DMS53 (cell line): Measurements from ENCODE around the gene TIMM50.
"Not testable (repeated sequence)": the region's sequence is repeated elsewhere in the genome, so short reads cannot be mapped to it uniquely, and the experiment has no call there.

Experiments used
- DNase-seq: peaks from one replicate; lab custom pipeline; 2025; lab: John Stamatoyannopoulos, UW

Gene TIMM50

DNA sequence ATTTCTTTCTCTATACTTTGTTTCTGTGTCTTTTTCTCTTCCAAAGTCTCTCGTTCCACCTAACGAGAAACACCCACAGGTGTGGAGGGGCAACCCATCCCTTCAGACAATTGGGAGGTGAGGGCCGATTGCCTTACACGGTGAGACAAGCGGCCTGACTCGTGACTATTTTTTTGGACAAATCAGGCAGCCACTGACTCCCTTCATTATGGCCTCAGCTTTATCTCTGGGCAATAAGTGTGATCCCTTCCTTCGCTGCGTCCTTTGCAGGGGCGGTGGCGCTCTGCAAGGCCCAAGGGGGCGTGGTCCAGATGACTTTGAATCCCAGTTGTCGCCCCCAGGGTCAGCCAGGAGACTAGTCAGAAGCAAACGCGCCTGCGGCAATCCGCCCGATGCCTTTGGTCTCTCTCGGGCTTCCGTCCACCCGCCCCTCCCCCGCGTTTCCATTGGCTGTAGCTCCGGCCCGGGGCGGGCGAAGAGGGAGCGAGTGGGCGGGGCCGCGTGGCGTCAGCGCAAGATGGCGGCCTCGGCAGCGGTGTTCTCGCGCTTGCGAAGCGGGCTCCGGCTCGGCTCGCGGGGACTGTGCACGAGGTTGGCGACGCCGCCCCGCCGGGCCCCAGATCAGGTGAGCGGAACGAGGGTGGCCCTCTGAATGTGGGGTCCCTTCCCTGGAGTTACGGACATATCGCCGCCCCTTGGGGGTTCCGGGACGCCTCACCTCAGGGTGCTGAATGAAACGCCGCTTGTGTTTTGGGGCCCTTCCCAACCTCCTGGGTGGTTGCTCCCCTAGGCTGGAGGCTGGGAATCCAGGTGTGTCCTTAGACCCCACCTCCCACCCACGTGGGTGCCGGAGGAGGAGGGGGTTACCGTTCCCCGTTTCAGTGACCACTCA lies at the start of gene TIMM50:
Gene TIMM50, plus strand, starts transcription at position 502 of the 892 bp plus-strand sequence. Its CDS starts 16 bp downstream, at position 518.
- DNase-seq: peak; percentile 99

DNA sequence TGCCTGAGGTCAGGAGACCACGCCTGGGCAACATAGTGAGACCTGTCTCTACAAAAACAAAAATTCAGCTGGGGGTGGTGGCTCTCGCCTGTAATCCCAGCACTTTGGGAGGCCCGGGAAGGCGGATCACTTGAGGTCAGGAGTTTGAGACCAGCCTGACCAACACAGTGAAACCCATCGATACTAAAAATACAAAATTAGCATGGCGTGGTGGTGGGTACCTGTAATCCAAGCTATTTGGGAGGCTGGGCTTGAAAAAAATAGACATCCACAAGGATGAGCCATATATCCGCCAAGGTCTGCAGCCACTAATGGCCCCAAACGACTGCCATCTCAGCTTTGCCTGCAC lies 48.0 kb upstream of the TIMM50 start:
- peak; percentile 66 for DNase-seq

- DNase-seq: no peak
These were observed 47.1 kb upstream of the TIMM50 start for GRCh38 chr19:39433480-39434079.

DNA sequence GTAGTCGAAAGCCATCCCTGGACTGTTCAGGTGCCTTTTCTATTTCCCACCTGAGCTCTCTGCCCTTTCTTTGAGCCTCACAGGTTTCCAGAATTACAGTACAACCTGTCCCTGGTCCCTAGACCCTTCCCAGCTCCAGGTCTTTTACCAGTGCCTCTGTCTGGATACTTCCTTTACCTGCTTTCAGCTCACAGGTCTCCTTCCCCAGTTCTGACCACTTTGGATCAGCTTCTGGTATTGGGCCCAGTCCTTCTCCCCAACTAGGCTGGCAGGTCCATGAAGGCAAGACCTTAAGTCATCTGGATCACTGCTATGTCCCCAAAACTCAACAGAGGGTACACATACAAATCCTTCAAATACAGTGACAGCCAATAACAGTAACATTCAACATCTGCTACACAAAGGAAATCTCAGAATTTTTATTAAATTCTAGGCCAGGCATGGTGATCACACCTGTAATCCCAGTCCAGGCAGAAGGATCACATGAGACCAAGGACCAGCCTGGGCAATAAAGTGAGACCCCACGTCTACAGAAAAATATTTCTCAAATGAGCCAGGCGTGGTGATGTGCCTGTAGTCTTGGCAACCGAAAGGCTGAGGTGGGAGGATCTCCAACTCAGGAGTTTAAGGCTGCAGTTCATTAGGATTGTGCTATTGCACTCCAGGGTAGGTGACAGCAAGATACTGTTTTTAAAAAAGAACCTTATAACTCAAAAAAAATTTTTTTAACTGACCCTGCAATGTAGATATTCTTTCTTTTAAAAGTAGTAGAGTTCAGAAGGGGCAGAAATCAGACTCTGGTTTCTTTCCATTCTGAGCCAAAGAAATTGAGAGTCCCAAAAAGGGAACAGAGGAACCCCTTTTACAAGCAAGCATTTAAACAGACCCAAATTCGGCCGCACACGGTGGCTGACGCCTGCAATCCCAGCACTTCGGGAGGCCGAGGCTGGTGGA lies 46.2 kb upstream of the TIMM50 start:
- DNase-seq: no peak

GRCh38 chr19:39435499-39436349 lies 44.9 kb upstream of the TIMM50 start, which contains the start of gene RPS16:
Gene RPS16, minus strand, starts transcription at chr19:39435949. Its CDS starts 54 bp downstream, at chr19:39435895.
- peak; percentile 100 for DNase-seq

- DNase-seq: no peak
These were observed 44.3 kb upstream of the TIMM50 start for GRCh38 chr19:39436350-39436716.

GRCh38 chr19:39438270-39438934 lies 42.2 kb upstream of the TIMM50 start:
- no peak for DNase-seq

DNA sequence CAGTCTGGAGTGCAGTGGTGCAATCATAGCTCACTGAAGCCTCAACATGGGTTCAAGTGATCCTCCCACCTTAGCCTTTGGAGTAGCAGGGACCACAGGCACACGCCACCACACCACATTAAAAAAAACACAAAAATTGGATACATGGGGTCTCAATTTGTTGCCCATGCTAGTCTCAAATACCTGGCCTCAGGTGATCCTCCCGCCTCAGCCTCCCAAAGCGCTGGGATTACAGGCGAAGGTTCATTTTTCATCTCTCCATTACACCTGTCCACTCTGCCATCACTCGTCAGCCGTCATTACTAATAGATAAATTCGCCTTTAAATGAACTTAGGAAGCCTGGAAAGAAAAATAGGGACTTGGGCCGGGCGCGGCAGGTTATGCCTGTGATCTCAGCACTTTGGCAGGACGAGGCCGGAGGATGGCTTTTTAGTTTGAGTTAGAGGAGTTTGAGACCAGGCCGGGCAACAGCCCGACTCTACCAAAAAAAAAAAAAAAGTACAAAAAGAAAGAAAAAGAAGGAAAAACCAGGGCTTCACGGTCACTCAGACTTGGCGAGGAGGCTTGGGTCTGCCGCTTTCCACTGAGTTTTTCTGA lies 35.9 kb upstream of the TIMM50 start:
- peak; percentile 68 for DNase-seq

GRCh38 chr19:39445196-39446111 lies 35.2 kb upstream of the TIMM50 start, which contains the start of gene SUPT5H:
Gene SUPT5H, plus strand, starts transcription at chr19:39445582. Its CDS starts 309 bp downstream, at chr19:39445891.
- peak; percentile 100 for DNase-seq

- DNase-seq: no peak
These were observed 34.1 kb upstream of the TIMM50 start for GRCh38 chr19:39446365-39447084.

DNA sequence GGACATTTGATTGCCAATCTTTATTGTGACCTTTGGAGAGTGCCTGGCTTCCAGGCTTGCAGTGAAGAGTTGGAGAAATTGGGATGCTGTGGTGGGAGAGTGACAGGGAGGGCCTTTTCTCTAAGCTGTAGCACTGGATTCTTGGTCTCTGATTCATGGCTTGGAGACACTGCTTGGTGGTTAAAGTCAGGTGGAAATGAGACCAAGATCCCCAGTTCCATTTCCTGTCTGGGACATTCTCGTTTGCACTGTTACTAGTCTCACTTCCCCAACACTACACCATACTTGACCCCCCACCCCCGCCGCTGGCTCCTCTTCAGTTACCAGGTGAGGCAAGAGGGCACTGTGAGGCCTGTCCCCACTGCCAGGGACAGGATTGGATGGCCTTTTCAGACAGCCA lies 32.4 kb upstream of the TIMM50 start:
- no peak for DNase-seq

DNA sequence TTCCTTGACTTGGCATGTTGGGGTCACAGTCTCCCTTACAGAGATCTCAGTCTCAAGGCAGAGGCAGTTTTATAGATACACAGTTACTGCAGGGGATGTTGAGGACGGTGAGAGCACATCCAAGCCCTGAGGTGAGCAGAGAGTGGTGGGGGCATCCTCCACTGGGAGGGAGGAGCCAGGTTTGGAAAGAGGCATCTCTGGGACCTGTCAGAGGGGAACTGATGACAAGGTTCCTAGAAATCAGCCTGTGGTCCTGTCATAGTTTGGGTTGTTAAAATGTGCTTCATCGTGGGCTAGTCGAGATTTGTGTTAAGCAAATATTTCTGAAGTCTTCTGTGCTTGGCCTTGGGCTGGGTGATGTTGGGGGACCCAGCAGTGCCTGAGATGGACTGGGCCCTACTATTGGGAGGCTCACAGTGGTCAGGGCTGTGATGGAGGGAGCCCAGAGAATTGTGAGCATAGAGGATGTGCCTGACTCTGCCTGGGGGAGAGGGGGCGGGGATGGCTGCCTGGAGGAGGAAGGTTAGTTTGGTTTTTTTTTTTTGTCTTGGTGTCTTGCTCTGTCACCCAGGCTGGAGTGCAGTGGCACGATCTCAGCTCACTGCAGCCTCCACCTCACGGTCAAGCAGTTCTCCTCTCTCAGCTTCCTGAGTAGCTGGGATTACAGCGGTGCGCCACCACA lies 31.4 kb upstream of the TIMM50 start:
- DNase-seq: no peak

DNA sequence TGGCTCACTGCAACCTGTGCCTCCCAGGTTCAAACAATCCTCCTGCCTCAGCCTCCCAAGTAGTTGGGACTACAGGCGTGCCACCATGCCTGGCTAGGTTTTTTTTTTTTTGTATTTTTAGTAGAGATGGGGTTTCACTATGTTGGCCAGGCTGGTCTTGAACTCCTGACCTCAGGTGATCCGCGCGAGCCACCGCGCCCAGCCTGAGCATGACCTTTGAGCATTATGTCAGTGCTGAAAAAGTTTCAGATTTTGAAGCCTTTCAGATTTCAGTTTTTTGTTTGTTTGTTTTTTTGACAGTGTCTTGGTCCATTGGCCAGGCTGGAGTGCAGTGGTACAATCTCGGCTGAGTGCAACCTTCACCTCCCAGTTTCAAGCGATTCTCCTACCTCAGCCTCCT lies 29.4 kb upstream of the TIMM50 start:
- not testable (repeated sequence) for DNase-seq

DNA sequence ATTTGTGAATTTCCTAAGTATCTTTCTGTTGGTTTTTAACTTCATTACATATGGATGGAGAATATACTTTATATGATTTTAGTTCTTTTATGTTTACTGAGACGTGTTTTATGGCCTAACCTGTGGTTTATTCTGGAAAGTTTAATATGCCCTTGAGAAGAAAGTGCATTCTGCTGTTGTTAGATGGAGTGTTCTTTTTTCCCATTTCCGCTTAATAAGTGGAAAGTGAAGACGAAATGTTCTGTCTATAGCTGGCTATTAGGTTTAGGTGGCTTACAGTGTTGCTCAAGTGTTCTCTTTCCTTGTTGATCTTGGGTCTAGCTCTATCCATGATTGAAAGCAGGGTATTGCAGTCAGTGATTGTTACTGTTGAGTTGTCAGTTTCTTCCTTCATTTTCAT lies 17.2 kb upstream of the TIMM50 start:
- DNase-seq: no peak

- DNase-seq: no peak
These were observed 14.5 kb upstream of the TIMM50 start for GRCh38 chr19:39465956-39466747.

- DNase-seq: no peak
These were observed 12.7 kb upstream of the TIMM50 start for GRCh38 chr19:39467941-39468340.

GRCh38 chr19:39469036-39469435 lies 11.6 kb upstream of the TIMM50 start:
- DNase-seq: no peak
